WTC11 (cell line): ENCODE measurements around the gene ADAMTS9. TPM values are rescaled to one million over a fixed set of nuclear protein-coding genes. Genes with fewer than 3 reads are reported as not detected.

Experiments used
- ATAC-seq: fragments of 200-7000 bp; cut with Tn5 transposase; 2 replicates; pipeline ENCODE4 v1.10.0; 2021; ENCODE audit warnings: mild to moderate bottlenecking, moderate library complexity
- CTCF ChIA-PET: fragments of 300-600 bp; sonication (Branson Sonifier 250); formaldehyde crosslinking; loops from one replicate; lab custom pipeline; 2021; ENCODE audit warnings: antibody characterized with exemption; lab: Charles Lee
- POLR2A ChIA-PET: fragments of 350-600 bp; sonication (Branson Sonifier 250); formaldehyde crosslinking; loops from one replicate; lab custom pipeline; 2021; ENCODE audit warnings: antibody characterized with exemption; lab: Charles Lee
- DNase-seq: peaks from one replicate; pipeline ENCODE4 v3.0.0; 2021; ENCODE audit warnings: low spot score
- H3K27ac Mint-ChIP-seq: 2 replicates; pipeline ENCODE4 v1.8.0; 2021; ENCODE audit warnings: mixed read lengths
- H3K27me3 Mint-ChIP-seq: 2 replicates; pipeline ENCODE4 v1.8.0; 2021; ENCODE audit warnings: low read depth, mild to moderate bottlenecking, moderate library complexity, mixed read lengths
- H3K36me3 Mint-ChIP-seq: 2 replicates; pipeline ENCODE4 v1.8.0; 2021; ENCODE audit warnings: mixed read lengths
- H3K4me1 Mint-ChIP-seq: 2 replicates; pipeline ENCODE4 v1.8.0; 2022; ENCODE audit warnings: mixed read lengths
- H3K4me3 Mint-ChIP-seq: 2 replicates; pipeline ENCODE4 v1.8.0; 2021; ENCODE audit warnings: mild to moderate bottlenecking, moderate library complexity, mixed read lengths
- H3K9me3 Mint-ChIP-seq: 2 replicates; pipeline ENCODE4 v1.8.0; 2021; ENCODE audit warnings: mixed read lengths
- CBFB ChIP-seq: sonication (generic); formaldehyde crosslinking; IDR thresholded peaks from 2 replicates; pipeline ENCODE4 v1.8.1; 2022; ENCODE audit warnings: mild to moderate bottlenecking, low read depth, missing genetic modification reagents
- FOXJ3 ChIP-seq: sonication (generic); formaldehyde crosslinking; IDR thresholded peaks from 2 replicates; pipeline ENCODE4 v1.9.0; 2021; ENCODE audit warnings: missing genetic modification reagents, mild to moderate bottlenecking, borderline replicate concordance
- GABPB1 ChIP-seq: sonication (generic); formaldehyde crosslinking; IDR thresholded peaks from 2 replicates; pipeline ENCODE4 v1.8.1; 2023; ENCODE audit warnings: mild to moderate bottlenecking, missing genetic modification reagents
- JUN ChIP-seq: sonication (generic); formaldehyde crosslinking; IDR thresholded peaks from 2 replicates; pipeline ENCODE4 v1.8.0; 2023; ENCODE audit warnings: mild to moderate bottlenecking, missing genetic modification reagents
- MXD4 ChIP-seq: fragments of 250-450 bp; sonication (Bioruptor Pico); IDR thresholded peaks from 2 replicates; pipeline ENCODE4 v1.8.0; 2021; ENCODE audit warnings: mild to moderate bottlenecking, moderate library complexity, borderline replicate concordance
- MYBL2 ChIP-seq: sonication (generic); formaldehyde crosslinking; IDR thresholded peaks from 2 replicates; pipeline ENCODE4 v1.8.1; 2023; ENCODE audit warnings: mild to moderate bottlenecking, moderate library complexity, missing genetic modification reagents
- NFATC4 ChIP-seq: fragments of 250-450 bp; sonication (Bioruptor Pico); IDR thresholded peaks from 2 replicates; pipeline ENCODE4 v1.9.0; 2021; ENCODE audit warnings: mild to moderate bottlenecking
- NFE2L1 ChIP-seq: sonication (generic); formaldehyde crosslinking; IDR thresholded peaks from 2 replicates; pipeline ENCODE4 v1.8.1; 2023; ENCODE audit warnings: missing genetic modification reagents
- NR3C1 ChIP-seq: sonication (generic); formaldehyde crosslinking; conservative IDR thresholded peaks from 2 replicates; pipeline ENCODE4 v1.8.1; 2023; ENCODE audit warnings: low read depth, mild to moderate bottlenecking, missing genetic modification reagents
- OVOL2 ChIP-seq: fragments of 250-450 bp; sonication (Bioruptor Pico); IDR thresholded peaks from 2 replicates; pipeline ENCODE4 v1.9.0; 2021; ENCODE audit warnings: mild to moderate bottlenecking, borderline replicate concordance
- SOX15 ChIP-seq: fragments of 250-450 bp; sonication (Bioruptor Pico); IDR thresholded peaks from 2 replicates; pipeline ENCODE4 v1.9.0; 2021; ENCODE audit warnings: mild to moderate bottlenecking
- SP1 ChIP-seq: sonication (generic); formaldehyde crosslinking; conservative IDR thresholded peaks from 2 replicates; pipeline ENCODE4 v1.8.1; 2022; ENCODE audit warnings: missing genetic modification reagents
- TEAD4 ChIP-seq: sonication (generic); formaldehyde crosslinking; IDR thresholded peaks from 2 replicates; pipeline ENCODE4 v1.8.0; 2022; ENCODE audit warnings: mild to moderate bottlenecking, missing genetic modification reagents
- ZNF416 ChIP-seq: fragments of 250-450 bp; sonication (Bioruptor Pico); IDR thresholded peaks from 2 replicates; pipeline ENCODE4 v1.9.0; 2021; ENCODE audit warnings: mild to moderate bottlenecking, inconsistent platforms
- ZNF423 ChIP-seq: fragments of 250-450 bp; sonication (Bioruptor Pico); IDR thresholded peaks from 2 replicates; pipeline ENCODE4 v2.1.2; 2022; ENCODE audit warnings: mild to moderate bottlenecking, moderate library complexity
- total RNA-seq: library from RNA; stranded (reverse); gene quantifications from 3 replicates; pipeline ENCODE4 v1.2.3, GENCODE V29; 2021
- TF ChIP-seq, protein P1 (sequence below): sonication (generic); formaldehyde crosslinking; IDR thresholded peaks from 2 replicates; pipeline ENCODE4 v1.8.0; 2022; ENCODE audit warnings: mild to moderate bottlenecking, missing genetic modification reagents
- TF ChIP-seq, protein P2 (sequence below): sonication (generic); formaldehyde crosslinking; IDR thresholded peaks from 2 replicates; pipeline ENCODE4 v1.8.1; 2022; ENCODE audit warnings: mild to moderate bottlenecking, moderate library complexity, missing genetic modification reagents
- TF ChIP-seq, protein P3 (sequence below): sonication (generic); formaldehyde crosslinking; IDR thresholded peaks from 2 replicates; pipeline ENCODE4 v1.8.1; 2022; ENCODE audit warnings: missing genetic modification reagents, borderline replicate concordance
- TF ChIP-seq, protein P4 (sequence below): sonication (generic); formaldehyde crosslinking; conservative IDR thresholded peaks from 2 replicates; pipeline ENCODE4 v1.8.1; 2022; ENCODE audit warnings: mild to moderate bottlenecking, missing genetic modification reagents
- TF ChIP-seq, protein P5 (sequence below): fragments of 250-450 bp; sonication (Bioruptor Pico); IDR thresholded peaks from 2 replicates; pipeline ENCODE4 v2.1.2; 2022; ENCODE audit warnings: mild to moderate bottlenecking, moderate library complexity
- TF ChIP-seq, protein P6 (sequence below): sonication (generic); formaldehyde crosslinking; IDR thresholded peaks from 2 replicates; pipeline ENCODE4 v1.8.0; 2023; ENCODE audit warnings: missing genetic modification reagents

The ADAMTS9 gene
- total RNA-seq, 1 experiment from 2014 or later, result 3.1 TPM

DNA sequence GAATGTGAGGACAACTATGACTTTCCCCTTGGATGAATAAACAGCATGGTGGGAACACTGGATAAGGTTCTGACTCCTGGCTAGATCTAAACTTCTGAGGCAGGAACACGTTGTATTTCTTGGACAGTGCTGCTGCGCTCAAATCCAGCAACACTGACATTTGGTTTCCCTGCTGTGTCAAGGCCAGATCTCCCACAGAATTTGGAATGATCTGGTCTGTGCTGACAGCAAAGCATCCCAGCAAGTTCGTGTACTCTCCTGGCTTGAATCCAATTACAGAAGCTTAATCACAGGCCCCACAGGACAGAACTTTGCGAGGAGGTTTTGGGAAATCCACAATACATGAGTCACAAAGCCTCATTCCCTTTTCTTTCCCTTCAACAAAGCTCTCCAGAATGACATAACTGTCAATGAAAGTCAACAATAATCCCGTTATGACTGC is 92.5 kb downstream of the ADAMTS9 start (continued):
- TF ChIP-seq ZNF416 (no peak), GABPB1 (no peak), OVOL2 (CRISPR knock-in tag) (no peak), NR3C1 (CRISPR knock-in tag) (no peak), ZNF423 (no peak), CBFB (CRISPR knock-in tag) (no peak), NFE2L1 (no peak)
- TF ChIP-seq, protein P1, sequence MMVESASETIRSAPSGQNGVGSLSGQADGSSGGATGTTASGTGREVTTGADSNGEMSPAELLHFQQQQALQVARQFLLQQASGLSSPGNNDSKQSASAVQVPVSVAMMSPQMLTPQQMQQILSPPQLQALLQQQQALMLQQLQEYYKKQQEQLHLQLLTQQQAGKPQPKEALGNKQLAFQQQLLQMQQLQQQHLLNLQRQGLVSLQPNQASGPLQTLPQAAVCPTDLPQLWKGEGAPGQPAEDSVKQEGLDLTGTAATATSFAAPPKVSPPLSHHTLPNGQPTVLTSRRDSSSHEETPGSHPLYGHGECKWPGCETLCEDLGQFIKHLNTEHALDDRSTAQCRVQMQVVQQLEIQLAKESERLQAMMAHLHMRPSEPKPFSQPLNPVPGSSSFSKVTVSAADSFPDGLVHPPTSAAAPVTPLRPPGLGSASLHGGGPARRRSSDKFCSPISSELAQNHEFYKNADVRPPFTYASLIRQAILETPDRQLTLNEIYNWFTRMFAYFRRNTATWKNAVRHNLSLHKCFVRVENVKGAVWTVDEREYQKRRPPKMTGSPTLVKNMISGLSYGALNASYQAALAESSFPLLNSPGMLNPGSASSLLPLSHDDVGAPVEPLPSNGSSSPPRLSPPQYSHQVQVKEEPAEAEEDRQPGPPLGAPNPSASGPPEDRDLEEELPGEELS (CRISPR knock-in tag), result no peak
- TF ChIP-seq, protein P2, sequence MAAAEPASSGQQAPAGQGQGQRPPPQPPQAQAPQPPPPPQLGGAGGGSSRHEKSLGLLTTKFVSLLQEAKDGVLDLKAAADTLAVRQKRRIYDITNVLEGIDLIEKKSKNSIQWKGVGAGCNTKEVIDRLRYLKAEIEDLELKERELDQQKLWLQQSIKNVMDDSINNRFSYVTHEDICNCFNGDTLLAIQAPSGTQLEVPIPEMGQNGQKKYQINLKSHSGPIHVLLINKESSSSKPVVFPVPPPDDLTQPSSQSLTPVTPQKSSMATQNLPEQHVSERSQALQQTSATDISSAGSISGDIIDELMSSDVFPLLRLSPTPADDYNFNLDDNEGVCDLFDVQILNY, result no peak
- TF ChIP-seq, all 79 proteins: peak for 0

DNA sequence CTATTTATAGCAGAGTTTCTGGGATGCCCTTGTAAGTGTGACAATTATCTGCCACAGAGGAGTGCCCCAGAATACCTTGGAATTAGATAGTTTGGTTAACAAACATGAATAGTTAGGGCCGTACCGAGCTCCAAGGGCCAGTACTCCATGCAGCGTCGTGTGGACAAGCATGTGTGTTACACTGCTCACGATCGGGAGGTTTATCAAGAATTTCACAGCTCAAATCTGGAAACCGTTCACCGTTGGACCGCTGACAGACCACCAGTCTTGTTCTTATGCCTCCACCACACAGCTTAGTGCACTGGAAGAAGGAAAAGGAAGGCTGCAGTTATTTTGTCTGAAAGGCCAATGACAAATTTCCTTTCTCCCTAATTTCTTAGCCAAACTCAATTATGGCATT is 93.7 kb downstream of the ADAMTS9 start:
- no peak for DNase-seq
- Mint-ChIP-seq H3K4me3 (no peak overlapping the region), H3K27ac (no peak overlapping the region), H3K36me3 (no peaks in the 10 kb centered on the region), H3K4me1 (no peaks in the 10 kb centered on the region), H3K9me3 (no peaks in the 10 kb centered on the region), H3K27me3 (peaks cover 2% of the 10 kb centered on the region; the same call in 1 of the 2 replicates)
- POLR2A ChIA-PET, result no interaction called here
- ATAC-seq, result no peak
- TF ChIP-seq NFATC4 (CRISPR knock-in tag) (no peak), GABPB1 (no peak), OVOL2 (CRISPR knock-in tag) (no peak), JUN (CRISPR knock-in tag) (no peak), SOX15 (CRISPR knock-in tag) (no peak), TEAD4 (CRISPR knock-in tag) (no peak), ZNF423 (no peak), MYBL2 (CRISPR knock-in tag) (no peak), FOXJ3 (CRISPR knock-in tag) (no peak), MXD4 (no peak), SP1 (CRISPR knock-in tag) (no peak)
- TF ChIP-seq, protein P3, sequence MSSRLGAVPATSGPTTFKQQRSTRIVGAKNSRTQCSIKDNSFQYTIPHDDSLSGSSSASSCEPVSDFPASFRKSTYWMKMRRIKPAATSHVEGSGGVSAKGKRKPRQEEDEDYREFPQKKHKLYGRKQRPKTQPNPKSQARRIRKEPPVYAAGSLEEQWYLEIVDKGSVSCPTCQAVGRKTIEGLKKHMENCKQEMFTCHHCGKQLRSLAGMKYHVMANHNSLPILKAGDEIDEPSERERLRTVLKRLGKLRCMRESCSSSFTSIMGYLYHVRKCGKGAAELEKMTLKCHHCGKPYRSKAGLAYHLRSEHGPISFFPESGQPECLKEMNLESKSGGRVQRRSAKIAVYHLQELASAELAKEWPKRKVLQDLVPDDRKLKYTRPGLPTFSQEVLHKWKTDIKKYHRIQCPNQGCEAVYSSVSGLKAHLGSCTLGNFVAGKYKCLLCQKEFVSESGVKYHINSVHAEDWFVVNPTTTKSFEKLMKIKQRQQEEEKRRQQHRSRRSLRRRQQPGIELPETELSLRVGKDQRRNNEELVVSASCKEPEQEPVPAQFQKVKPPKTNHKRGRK, result no peak
- TF ChIP-seq, protein P4, sequence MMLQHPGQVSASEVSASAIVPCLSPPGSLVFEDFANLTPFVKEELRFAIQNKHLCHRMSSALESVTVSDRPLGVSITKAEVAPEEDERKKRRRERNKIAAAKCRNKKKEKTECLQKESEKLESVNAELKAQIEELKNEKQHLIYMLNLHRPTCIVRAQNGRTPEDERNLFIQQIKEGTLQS (CRISPR knock-in tag), result no peak
- TF ChIP-seq, protein P5, sequence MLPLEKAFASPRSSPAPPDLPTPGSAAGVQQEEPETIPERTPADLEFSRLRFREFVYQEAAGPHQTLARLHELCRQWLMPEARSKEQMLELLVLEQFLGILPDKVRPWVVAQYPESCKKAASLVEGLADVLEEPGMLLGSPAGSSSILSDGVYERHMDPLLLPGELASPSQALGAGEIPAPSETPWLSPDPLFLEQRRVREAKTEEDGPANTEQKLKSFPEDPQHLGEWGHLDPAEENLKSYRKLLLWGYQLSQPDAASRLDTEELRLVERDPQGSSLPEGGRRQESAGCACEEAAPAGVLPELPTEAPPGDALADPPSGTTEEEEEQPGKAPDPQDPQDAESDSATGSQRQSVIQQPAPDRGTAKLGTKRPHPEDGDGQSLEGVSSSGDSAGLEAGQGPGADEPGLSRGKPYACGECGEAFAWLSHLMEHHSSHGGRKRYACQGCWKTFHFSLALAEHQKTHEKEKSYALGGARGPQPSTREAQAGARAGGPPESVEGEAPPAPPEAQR (CRISPR knock-in tag), result no peak
- TF ChIP-seq, protein P6, sequence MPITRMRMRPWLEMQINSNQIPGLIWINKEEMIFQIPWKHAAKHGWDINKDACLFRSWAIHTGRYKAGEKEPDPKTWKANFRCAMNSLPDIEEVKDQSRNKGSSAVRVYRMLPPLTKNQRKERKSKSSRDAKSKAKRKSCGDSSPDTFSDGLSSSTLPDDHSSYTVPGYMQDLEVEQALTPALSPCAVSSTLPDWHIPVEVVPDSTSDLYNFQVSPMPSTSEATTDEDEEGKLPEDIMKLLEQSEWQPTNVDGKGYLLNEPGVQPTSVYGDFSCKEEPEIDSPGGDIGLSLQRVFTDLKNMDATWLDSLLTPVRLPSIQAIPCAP (CRISPR knock-in tag), result no peak
- TF ChIP-seq, protein P2, result no peak
- CTCF ChIA-PET, result interaction anchor here (0.6 to 1.9 kb wide), 2 partner anchors 19 to 64 kb away, joined by 3 to 10 read pairs; no protein-coding TSS in a partner anchor
